K562 (cell line): ENCODE measurements around the gene MTFMT. TPM values are rescaled to one million over a fixed set of nuclear protein-coding genes. Genes with fewer than 3 reads are reported as not detected.

Experiments
- CREB3L1 ChIP-seq: fragments of 450-650 bp; IDR thresholded peaks from 2 replicates; pipeline ENCODE4 v1.6.1; 2014; ENCODE audit warnings: low read depth, mild to moderate bottlenecking, moderate library complexity, borderline replicate concordance
- EWSR1 ChIP-seq: fragments of 450-650 bp; IDR thresholded peaks from 2 replicates; pipeline ENCODE4 v1.6.1; 2018; ENCODE audit warnings: borderline replicate concordance, mild to moderate bottlenecking, low read depth, moderate library complexity; ENCODE audit not compliant: partially characterized antibody
- GATA2 ChIP-seq: sonication (generic); formaldehyde crosslinking; IDR thresholded peaks from 2 replicates; pipeline ENCODE4 v1.4.0; 2020; ENCODE audit warnings: mild to moderate bottlenecking, missing genetic modification reagents
- HDGF ChIP-seq: fragments of 450-650 bp; IDR thresholded peaks from 2 replicates; pipeline ENCODE4 v1.6.1; 2016
- HNRNPUL1 ChIP-seq: fragments of 200-400 bp; formaldehyde crosslinking; IDR thresholded peaks from 2 replicates; pipeline ENCODE4 v1.6.1; 2017; ENCODE audit warnings: low read length
- KLF1 ChIP-seq: fragments of 450-650 bp; IDR thresholded peaks from 2 replicates; pipeline ENCODE4 v1.6.1; 2016; ENCODE audit warnings: missing genetic modification characterization, missing compliant biosample characterization
- MCM7 ChIP-seq, 2 experiments: fragments of 450-650 bp; IDR thresholded peaks; 2 replicates each; pipeline ENCODE4 v1.6.1; 2016 to 2018
- MIER1 ChIP-seq: fragments of 450-650 bp; IDR thresholded peaks from 2 replicates; pipeline ENCODE4 v1.6.1; 2016; ENCODE audit warnings: antibody characterized with exemption, mild to moderate bottlenecking, low read depth
- MTA3 ChIP-seq: fragments of 450-650 bp; formaldehyde crosslinking; IDR thresholded peaks from 2 replicates; pipeline ENCODE4 v1.6.1; 2017; ENCODE audit warnings: mild to moderate bottlenecking, borderline replicate concordance
- NCOR1 ChIP-seq: fragments of 450-650 bp; IDR thresholded peaks from 2 replicates; pipeline ENCODE4 v1.6.1; 2016; ENCODE audit warnings: mild to moderate bottlenecking, moderate library complexity
- POLR2G ChIP-seq: fragments of 200-400 bp; formaldehyde crosslinking; IDR thresholded peaks from 2 replicates; pipeline ENCODE4 v1.6.1; 2017; ENCODE audit warnings: low read depth, mild to moderate bottlenecking, antibody characterized with exemption, low read length, moderate library complexity
- RFX7 ChIP-seq: fragments of 250-450 bp; sonication (Bioruptor Pico); IDR thresholded peaks from 2 replicates; pipeline ENCODE4 v1.5.1; 2021; ENCODE audit warnings: mild to moderate bottlenecking
- SOX6 ChIP-seq: fragments of 450-650 bp; IDR thresholded peaks from 2 replicates; pipeline ENCODE4 v1.6.1; 2014; ENCODE audit warnings: mild to moderate bottlenecking
- TAF7 ChIP-seq: fragments of 450-650 bp; IDR thresholded peaks from 2 replicates; pipeline ENCODE4 v1.6.1; 2016; ENCODE audit warnings: missing genetic modification characterization, missing compliant biosample characterization
- TBP ChIP-seq: optimal IDR thresholded peaks from 2 replicates; pipeline ENCODE3; 2011; ENCODE audit warnings: low read depth, low read length, improper control_type of control experiment
- TSC22D4 ChIP-seq: fragments of 450-650 bp; IDR thresholded peaks from 2 replicates; pipeline ENCODE4 v1.6.1; 2016; ENCODE audit warnings: missing genetic modification characterization, missing biosample characterization, control low read depth
- ZBED1 ChIP-seq: IDR thresholded peaks from 2 replicates; pipeline ENCODE4 v1.6.1; 2014
- ZFP91 ChIP-seq: sonication (generic); formaldehyde crosslinking; IDR thresholded peaks from 2 replicates; pipeline ENCODE4 v1.8.0; 2022; ENCODE audit warnings: mild to moderate bottlenecking, missing genetic modification reagents
- ZNF124 ChIP-seq: sonication (generic); formaldehyde crosslinking; IDR thresholded peaks from 2 replicates; pipeline ENCODE4 v1.8.1; 2022; ENCODE audit warnings: missing genetic modification reagents
- ZNF253 ChIP-seq: fragments of 250-450 bp; sonication (Bioruptor Pico); conservative IDR thresholded peaks from 2 replicates; pipeline ENCODE4 v1.6.1; 2021; ENCODE audit warnings: mild to moderate bottlenecking
- ZNF324 ChIP-seq: fragments of 250-450 bp; sonication (Bioruptor Pico); IDR thresholded peaks from 2 replicates; pipeline ENCODE4 v1.4.0; 2020; ENCODE audit warnings: mild to moderate bottlenecking
- ZNF431 ChIP-seq: sonication (generic); formaldehyde crosslinking; IDR thresholded peaks from 2 replicates; pipeline ENCODE4 v1.8.0; 2022; ENCODE audit warnings: mild to moderate bottlenecking, missing genetic modification reagents
- ZNF644 ChIP-seq: fragments of 200-800 bp; sonication (Bioruptor generic); IDR thresholded peaks from 2 replicates; pipeline ENCODE4 v1.6.1; 2016; ENCODE audit warnings: low read depth, missing genetic modification characterization, missing compliant biosample characterization
- ZNF699 ChIP-seq: fragments of 250-450 bp; sonication (Bioruptor Pico); IDR thresholded peaks from 2 replicates; pipeline ENCODE4 v1.8.0; 2021; ENCODE audit warnings: mild to moderate bottlenecking, moderate library complexity; ENCODE audit not compliant: insufficient replicate concordance
- polyA plus RNA-seq, 8 experiments: library from polyadenylated mRNA; depleted of rRNA in 4 of 8; stranded (reverse) in 5 of 8; unstranded in 3 of 8; fragments of >200 nt; fragmentation: Nextera tagmentation in 2 of 8; fragmentation: Illumina TruSeq in 1 of 8; extraction: Ambion mirVana in 2 of 8; extraction: Trizol in 1 of 8; gene quantifications; 2 replicates each; pipeline versions ENCODE4 v1.2.1 to v1.2.3, GENCODE V29; 2011 to 2014; ENCODE audit warnings: inconsistent platforms in 1 of 8, missing spikeins in 1 of 8
- total RNA-seq, 7 experiments: library from RNA; depleted of rRNA in 6 of 7; stranded (reverse); fragments of >200 nt in 6 of 7; fragmentation: Illumina TruSeq in 2 of 7; extraction: Trizol in 2 of 7; gene quantifications; 2 replicates each; pipeline versions ENCODE4 v1.2.1 to v1.2.3, GENCODE V29; 2011 to 2021; ENCODE audit warnings: low replicate concordance in 1 of 7

MTFMT gene
- total and polyA plus RNA-seq, 9 of the 15 experiments (the other 6 are each of a cell fraction or from before 2014, with no cell fraction given), result 1.4 to 31.1 (median 16.2) TPM

DNA sequence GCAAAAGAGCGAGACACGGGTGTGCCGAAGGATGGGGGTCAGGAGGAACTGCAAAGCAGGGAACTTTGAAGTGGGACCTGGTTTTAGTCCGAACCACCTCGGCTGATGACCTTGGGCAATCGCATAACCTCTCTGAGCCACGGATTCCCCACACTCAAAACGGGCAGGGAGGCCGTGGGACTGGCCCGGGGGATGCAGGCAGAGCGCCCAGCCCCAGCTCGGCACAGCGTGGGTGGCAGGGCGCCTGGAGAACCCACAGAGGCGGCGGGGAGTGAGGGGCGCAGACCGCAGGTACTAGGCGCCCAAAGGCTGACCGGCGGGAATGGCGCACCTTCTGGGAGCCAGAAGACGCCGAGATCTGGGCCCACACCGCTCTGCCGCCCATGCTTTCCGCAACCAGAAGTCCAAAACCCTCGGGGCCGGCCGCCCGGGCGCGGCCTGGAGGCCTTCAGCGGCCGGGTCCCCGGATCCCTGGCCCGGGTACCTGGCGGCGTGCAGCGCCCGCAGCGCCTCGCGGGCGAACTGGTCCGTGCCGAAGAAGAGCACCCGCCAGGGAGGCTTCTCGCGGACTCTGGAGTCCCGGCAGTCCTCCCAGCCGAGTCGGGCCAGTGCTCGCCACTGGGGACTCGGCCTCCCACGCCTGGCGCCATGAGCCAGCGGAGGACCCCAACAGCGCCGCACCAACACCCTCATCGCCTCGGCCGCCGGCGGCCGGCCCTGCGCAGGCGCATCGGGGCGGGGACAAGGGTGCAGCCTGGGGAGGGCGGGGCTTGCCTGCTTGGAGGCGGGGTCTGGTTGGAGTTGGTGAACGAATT, at the start of gene MTFMT (continued):
- TF ChIP-seq SOX6, result no peak
- TF ChIP-seq RFX7 (CRISPR knock-in tag), result no peak
- TF ChIP-seq EWSR1, result no peak
- TF ChIP-seq HNRNPUL1, result no peak
- no peak for TF ChIP-seq MCM7 (IDR thresholded peaks at IDR 0.05)
- TF ChIP-seq POLR2G, result peak; percentile 91
- peak; percentile 60 for TF ChIP-seq TBP
- no peak for TF ChIP-seq MIER1
- TF ChIP-seq ZBED1, result no peak
- TF ChIP-seq HDGF, result no peak
- TF ChIP-seq ZFP91 (CRISPR knock-in tag), result no peak
- no peak for TF ChIP-seq TAF7 (tag)
- TF ChIP-seq KLF1 (tag), result no peak
- no peak for TF ChIP-seq ZNF644 (tag)
- no peak for TF ChIP-seq ZNF699 (CRISPR knock-in tag)
- TF ChIP-seq ZNF124 (CRISPR knock-in tag), result no peak
- no peak for TF ChIP-seq ZNF324 (CRISPR knock-in tag)
- 0 out of 2 replicates have a peak, but pooled peaks have one; percentile 43 for TF ChIP-seq MTA3
- no peak for TF ChIP-seq GATA2 (CRISPR knock-in tag)
- TF ChIP-seq ZNF431 (CRISPR knock-in tag), result no peak
- no peak for TF ChIP-seq CREB3L1
- TF ChIP-seq TSC22D4 (tag), result no peak
- no peak for TF ChIP-seq ZNF253 (CRISPR knock-in tag)
- no peak for TF ChIP-seq NCOR1
